ENCODE data around the gene PWWP2A. TPM values are rescaled to one million over a fixed set of nuclear protein-coding genes. Genes with fewer than 3 reads are reported as not detected.

PWWP2A gene
- polyA plus RNA-seq, 1 experiment, result 8.7 TPM

DNA sequence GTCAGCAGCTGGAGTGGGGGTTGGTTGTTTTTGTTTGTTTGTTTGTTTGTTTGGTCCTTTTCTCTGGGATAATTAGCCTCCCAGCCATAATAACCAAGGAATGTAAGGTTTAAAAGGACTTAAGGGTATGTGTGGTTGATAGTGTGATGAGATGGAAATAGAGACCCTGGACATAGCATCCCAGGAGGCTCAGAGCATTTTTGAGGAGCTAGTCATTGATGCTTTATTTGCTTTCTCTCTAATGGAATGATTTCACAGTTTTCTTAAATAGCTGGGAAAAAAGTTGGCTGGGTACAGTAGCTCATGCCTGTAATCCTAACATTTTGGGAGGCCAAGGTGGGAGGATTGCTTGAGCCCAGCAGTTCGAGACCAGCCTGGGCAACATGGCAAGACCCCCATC lies 65.2 kb downstream of the PWWP2A start:
- Histone ChIP-seq H3K4me3 (ENCODE audit: low read depth, low read length) (no peak overlapping the region), H3K36me3 (ENCODE audit: control insufficient read depth, insufficient read depth, low read length) (peaks cover 4% of the 10 kb centered on the region), H3K27me3 (ENCODE audit: control insufficient read depth, insufficient read depth, low read length) (no peaks in the 10 kb centered on the region)
- TF ChIP-seq, protein P1, sequence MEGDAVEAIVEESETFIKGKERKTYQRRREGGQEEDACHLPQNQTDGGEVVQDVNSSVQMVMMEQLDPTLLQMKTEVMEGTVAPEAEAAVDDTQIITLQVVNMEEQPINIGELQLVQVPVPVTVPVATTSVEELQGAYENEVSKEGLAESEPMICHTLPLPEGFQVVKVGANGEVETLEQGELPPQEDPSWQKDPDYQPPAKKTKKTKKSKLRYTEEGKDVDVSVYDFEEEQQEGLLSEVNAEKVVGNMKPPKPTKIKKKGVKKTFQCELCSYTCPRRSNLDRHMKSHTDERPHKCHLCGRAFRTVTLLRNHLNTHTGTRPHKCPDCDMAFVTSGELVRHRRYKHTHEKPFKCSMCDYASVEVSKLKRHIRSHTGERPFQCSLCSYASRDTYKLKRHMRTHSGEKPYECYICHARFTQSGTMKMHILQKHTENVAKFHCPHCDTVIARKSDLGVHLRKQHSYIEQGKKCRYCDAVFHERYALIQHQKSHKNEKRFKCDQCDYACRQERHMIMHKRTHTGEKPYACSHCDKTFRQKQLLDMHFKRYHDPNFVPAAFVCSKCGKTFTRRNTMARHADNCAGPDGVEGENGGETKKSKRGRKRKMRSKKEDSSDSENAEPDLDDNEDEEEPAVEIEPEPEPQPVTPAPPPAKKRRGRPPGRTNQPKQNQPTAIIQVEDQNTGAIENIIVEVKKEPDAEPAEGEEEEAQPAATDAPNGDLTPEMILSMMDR (IDR thresholded peaks at IDR 0.05; ENCODE audit: insufficient read depth, low read depth, low read length), result no peak
- CTCF ChIA-PET, result interaction anchor here (0.6 to 1.7 kb wide), 4 partner anchors 14 to 54 kb away, joined by 3 to 6 read pairs (median 5); no protein-coding TSS in a partner anchor
- POLR2A ChIA-PET, result no interaction called here
- no peak for DNase-seq (ENCODE audit: low read depth)

DNA sequence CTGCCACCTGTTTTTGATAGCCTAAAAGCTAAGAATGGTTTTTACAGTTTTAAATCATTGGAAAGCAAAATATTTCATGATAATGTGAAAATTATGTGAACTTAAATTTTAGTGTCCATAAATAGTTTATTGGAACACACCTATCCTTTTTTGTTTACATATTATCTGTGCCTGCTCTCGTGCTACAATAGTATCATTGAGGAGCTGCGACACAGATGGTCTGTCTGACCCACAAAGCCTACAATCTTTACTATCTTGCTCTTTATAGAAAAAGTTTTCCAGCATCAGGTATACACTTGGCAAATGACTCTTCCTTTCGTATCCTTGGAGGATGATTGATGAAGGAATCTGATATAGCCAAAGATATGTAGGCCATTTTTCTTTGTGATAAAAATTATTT lies 70.2 kb downstream of the PWWP2A start:
- H3K4me3 ChIP-seq (ENCODE audit: low read depth, low read length), result no peak overlapping the region
- CTCF ChIA-PET, result interaction anchor here (1.0 to 1.8 kb wide), 3 partner anchors 10 to 32 kb away, joined by 3 to 6 read pairs (median 3); no protein-coding TSS in a partner anchor
- no peaks in the 10 kb centered on the region for H3K27me3 ChIP-seq (ENCODE audit: control insufficient read depth, insufficient read depth, low read length)
- TF ChIP-seq, protein P1 (IDR thresholded peaks at IDR 0.05; ENCODE audit: insufficient read depth, low read depth, low read length), result no peak
- DNase-seq (ENCODE audit: low read depth), result no peak
- POLR2A ChIA-PET, result no interaction called here
- H3K36me3 ChIP-seq (ENCODE audit: control insufficient read depth, insufficient read depth, low read length), result peaks cover 5% of the 10 kb centered on the region

DNA sequence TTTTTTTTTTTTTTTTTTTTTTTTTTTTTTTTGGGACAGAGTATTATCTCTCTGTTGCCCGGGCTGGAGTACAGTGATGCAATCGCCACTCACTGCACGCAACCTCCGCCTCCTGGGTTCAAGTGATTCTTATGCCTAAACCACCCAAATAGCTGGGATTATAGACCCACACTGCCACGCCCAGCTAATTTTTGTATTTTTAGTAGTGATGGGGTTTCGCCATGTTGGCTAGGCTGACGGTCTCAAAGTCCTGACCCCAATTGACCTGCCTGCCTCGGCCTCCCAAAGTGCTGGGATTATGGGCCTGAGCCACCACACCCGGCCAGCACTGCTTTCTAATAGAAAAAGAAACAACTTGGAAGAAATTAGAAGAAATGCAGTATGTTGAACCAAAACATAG lies 71.1 kb downstream of the PWWP2A start:
- no peak overlapping the region for H3K4me3 ChIP-seq (ENCODE audit: low read depth, low read length)
- ChIA-PET POLR2A (no interaction called here), CTCF (no interaction called here)
- no peak for DNase-seq (ENCODE audit: low read depth)
- H3K36me3 ChIP-seq (ENCODE audit: control insufficient read depth, insufficient read depth, low read length), result peaks cover 5% of the 10 kb centered on the region
- H3K27me3 ChIP-seq (ENCODE audit: control insufficient read depth, insufficient read depth, low read length), result no peaks in the 10 kb centered on the region
- TF ChIP-seq, protein P1 (IDR thresholded peaks at IDR 0.05; ENCODE audit: insufficient read depth, low read depth, low read length), result no peak

DNA sequence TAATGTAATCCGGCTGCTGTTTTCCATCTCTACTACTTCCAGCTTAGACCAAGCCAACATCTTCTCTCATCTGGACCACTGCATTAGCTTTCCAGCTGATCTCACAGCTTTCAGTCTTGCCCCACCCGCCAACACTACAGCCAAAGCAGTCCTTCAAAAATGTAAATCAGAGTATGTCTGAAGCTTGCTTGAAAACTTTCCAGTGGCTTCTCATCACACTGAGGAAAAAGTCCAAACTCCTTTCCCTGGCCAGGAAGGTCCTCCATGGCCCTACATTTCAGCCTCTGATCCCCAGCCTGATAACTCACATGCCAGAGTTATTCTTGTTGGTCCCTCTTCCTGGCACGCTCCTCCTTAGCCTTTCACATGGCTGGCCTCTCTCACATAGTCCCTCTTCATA lies 71.8 kb downstream of the PWWP2A start:
- H3K4me3 ChIP-seq (ENCODE audit: low read depth, low read length), result no peak overlapping the region
- no peak for DNase-seq (ENCODE audit: low read depth)
- POLR2A ChIA-PET, result no interaction called here
- no peaks in the 10 kb centered on the region for H3K27me3 ChIP-seq (ENCODE audit: control insufficient read depth, insufficient read depth, low read length)
- peaks cover 5% of the 10 kb centered on the region for H3K36me3 ChIP-seq (ENCODE audit: control insufficient read depth, insufficient read depth, low read length)
- TF ChIP-seq, protein P1 (IDR thresholded peaks at IDR 0.05; ENCODE audit: insufficient read depth, low read depth, low read length), result no peak
- CTCF ChIA-PET, result no interaction called here

DNA sequence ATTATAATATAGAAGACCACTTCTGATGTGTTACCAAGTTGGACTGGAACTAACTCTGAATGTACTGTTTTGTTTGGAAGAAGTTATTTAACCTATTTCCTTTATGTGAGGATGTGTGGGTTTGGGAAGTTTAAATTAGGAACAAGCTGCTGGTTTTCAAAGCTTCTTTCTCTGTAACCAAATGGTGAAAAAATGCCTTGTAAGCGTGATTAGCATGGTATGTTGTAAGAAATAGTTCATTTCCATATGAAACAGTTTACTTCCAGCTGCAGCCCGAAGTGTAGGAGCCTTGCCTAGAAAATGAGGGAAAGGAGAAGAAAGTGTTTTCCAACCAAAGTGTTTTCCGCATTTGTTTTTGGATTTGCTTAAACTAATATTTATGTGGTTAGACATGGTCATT lies 74.3 kb downstream of the PWWP2A start:
- POLR2A ChIA-PET, result interaction anchor here (0.6 kb wide), 1 partner anchor 47 kb away, joined by 3 read pairs; no protein-coding TSS in a partner anchor
- Histone ChIP-seq H3K4me3 (ENCODE audit: low read depth, low read length) (no peak overlapping the region), H3K36me3 (ENCODE audit: control insufficient read depth, insufficient read depth, low read length) (peaks cover 3% of the 10 kb centered on the region; the same call in 1 of the 2 replicates), H3K27me3 (ENCODE audit: control insufficient read depth, insufficient read depth, low read length) (no peaks in the 10 kb centered on the region)
- CTCF ChIA-PET, result interaction anchor here (0.7 to 1.5 kb wide), 5 partner anchors 10 to 298 kb away, joined by 3 to 5 read pairs (median 4); no protein-coding TSS in a partner anchor
- no peak for DNase-seq (ENCODE audit: low read depth)
- TF ChIP-seq, protein P1 (IDR thresholded peaks at IDR 0.05; ENCODE audit: insufficient read depth, low read depth, low read length), result no peak

Data from BJ (cell line).